NCI-H128 (cell line): ENCODE measurements around the gene CCDC144A.
"Not testable (repeated sequence)": the region's sequence is repeated elsewhere in the genome, so short reads cannot be mapped to it uniquely, and the experiment has no call there.

ENCODE experiments used
- DNase-seq: peaks from one replicate; lab custom pipeline; 2025; ENCODE audit not compliant: unreplicated experiment; lab: John Stamatoyannopoulos, UW

CCDC144A gene

GRCh38 chr17:16818821-16819683, 129.0 kb downstream of the CCDC144A start:
- DNase-seq, result no peak

- no peak for DNase-seq
Observed at GRCh38 chr17:16820161-16820877, 130.3 kb downstream of the CCDC144A start.

DNA sequence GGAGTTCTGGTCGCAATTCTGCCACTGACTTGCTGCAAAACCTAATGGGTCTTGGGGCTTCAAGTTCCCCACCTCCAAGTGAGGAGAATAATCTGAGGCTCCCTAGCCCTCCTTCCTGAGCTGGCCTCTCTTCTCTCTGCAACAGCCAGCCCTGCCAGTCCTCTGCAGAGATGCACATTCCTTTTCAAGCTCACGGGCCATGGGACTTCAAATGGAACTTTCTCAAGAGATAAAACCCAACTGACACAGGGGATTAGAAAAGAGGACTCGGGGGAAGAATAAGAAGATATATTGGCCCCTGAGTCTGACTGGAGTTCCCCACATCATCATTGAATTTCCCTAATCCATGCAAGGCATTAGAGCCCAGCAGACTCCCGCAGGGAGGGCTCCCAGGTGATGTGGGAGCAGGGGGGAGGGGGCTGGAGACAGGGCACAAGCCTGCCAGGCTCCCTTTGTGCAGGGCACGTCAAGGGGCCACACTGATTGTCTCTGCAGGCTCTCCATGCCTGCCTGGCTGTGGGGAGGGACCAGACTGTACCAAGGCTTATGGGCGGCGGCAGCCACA, 131.0 kb downstream of the CCDC144A start:
- DNase-seq, result no peak

DNA sequence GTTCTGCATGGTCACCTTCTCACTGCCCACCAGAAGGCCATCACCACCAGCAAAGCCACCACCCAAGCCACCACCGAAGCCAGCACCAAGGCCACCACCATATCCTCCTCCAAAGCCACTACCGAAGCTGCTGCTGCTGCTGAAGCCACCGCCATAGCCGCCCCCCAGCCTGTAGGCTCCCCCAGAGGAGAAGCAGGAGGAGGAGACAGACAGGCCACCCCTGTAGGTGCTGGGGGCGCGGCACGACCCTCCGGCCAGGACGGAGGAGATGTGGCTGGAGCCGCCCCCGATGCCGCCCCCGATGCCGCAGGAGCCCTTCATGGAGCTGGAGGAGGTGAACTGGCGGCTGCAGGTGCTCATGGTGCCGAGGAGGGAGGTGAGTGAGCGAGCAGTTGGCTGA, 132.1 kb downstream of the CCDC144A start:
- DNase-seq, result not testable (repeated sequence)

DNA sequence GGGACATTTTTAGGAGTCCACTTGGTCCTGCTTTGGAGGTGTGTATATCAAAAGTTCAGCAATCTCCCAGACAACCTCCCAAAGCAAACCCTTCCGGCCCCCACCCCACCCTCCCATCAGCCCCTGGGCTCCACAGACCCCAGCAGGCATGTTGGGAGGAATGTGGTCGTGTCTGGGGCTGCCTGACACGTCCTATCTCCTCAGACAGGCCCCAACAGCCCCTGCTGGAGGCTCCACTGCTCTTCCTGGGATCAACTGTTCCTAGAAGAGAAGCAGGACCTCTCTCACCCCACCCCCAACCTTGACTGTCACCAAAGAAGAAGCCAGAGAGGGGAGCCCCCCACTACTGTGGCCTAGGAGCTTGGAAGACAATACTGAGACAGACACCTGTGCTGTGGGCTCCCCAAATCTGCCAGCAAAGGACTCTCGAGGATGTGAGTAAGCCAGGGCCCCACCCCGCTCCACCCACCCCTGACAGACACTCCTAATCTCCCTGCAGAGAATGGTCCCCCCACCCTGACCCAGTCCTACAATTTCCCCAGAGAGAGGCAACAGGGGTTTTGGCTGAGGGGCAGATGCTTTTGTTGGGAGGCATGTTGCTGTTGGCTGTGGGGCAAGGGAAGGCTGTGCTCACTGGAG, 133.8 kb downstream of the CCDC144A start:
- not testable (repeated sequence) for DNase-seq
